Fibroblast of skin of scalp (primary cell): Measurements from ENCODE around the gene CDYL2. TPM values are rescaled to one million over a fixed set of nuclear protein-coding genes. Genes with fewer than 3 reads are reported as not detected.
"Not testable (repeated sequence)": the region's sequence is repeated elsewhere in the genome, so short reads cannot be mapped to it uniquely, and the experiment has no call there.

Source experiments
- DNase-seq: peaks from one replicate; pipeline ENCODE4 v3.0.0-alpha.2; 2013
- polyA plus RNA-seq, 2 experiments: library from polyadenylated mRNA; unstranded; fragments of 120-200 nt; gene quantifications; one replicate each; pipeline ENCODE4 v1.2.1, GENCODE V29; 2013; ENCODE audit not compliant: insufficient read length in 2 of 2

The CDYL2 gene, protein sequence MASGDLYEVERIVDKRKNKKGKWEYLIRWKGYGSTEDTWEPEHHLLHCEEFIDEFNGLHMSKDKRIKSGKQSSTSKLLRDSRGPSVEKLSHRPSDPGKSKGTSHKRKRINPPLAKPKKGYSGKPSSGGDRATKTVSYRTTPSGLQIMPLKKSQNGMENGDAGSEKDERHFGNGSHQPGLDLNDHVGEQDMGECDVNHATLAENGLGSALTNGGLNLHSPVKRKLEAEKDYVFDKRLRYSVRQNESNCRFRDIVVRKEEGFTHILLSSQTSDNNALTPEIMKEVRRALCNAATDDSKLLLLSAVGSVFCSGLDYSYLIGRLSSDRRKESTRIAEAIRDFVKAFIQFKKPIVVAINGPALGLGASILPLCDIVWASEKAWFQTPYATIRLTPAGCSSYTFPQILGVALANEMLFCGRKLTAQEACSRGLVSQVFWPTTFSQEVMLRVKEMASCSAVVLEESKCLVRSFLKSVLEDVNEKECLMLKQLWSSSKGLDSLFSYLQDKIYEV
- 5.3 TPM for polyA plus RNA-seq (2013, experiment 1 of 2; ENCODE audit: insufficient read length)
- 6.1 TPM for polyA plus RNA-seq (2013, experiment 2 of 2; ENCODE audit: insufficient read length)

DNA sequence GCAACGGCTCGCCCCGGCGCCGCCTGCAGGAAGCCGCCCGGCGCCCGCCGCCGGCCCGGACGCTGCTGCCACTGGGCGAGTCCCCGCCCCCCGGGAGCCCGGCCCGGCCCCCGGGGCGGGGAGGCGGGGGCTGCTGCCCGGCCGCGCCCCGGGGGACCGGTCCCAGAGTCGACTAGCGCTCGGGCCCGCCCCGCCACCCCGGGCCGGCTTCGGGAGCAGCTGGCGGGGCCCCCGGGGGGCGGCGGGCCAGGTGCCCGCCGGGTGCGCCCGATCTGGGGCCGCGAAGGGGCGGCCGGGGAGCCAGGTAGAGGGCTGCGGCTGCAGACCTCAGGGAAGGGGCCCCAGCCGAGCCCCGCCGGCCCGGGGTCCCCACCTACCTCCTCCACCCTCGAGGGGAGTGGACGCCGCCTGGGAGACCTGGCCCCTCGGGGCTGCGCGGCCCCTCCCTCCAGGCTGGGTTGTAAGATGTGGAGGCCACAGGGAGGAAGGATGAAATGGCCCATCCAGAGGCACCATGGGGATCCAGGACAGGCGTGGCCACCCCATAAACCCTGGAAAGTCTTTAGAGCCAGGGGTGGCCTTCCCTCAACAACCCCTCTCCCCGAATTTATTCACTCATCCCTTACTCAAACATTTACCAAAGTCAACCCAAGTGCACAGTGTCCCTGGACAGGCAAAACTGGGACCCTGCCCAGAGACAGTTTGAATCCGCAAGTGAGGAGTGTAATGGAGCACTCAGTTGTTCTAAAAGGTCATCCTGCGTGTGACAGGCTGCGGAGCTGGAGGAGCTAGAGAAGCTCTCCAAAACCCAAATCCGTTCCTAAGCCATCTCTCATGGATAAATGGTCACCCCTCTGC lies at the start of gene CDYL2:
Gene CDYL2, minus strand, starts transcription at position 73 of the 858 bp plus-strand sequence. CDS start 425 bp downstream, outside the sequence.
- DNase-seq: peak; percentile 71

DNA sequence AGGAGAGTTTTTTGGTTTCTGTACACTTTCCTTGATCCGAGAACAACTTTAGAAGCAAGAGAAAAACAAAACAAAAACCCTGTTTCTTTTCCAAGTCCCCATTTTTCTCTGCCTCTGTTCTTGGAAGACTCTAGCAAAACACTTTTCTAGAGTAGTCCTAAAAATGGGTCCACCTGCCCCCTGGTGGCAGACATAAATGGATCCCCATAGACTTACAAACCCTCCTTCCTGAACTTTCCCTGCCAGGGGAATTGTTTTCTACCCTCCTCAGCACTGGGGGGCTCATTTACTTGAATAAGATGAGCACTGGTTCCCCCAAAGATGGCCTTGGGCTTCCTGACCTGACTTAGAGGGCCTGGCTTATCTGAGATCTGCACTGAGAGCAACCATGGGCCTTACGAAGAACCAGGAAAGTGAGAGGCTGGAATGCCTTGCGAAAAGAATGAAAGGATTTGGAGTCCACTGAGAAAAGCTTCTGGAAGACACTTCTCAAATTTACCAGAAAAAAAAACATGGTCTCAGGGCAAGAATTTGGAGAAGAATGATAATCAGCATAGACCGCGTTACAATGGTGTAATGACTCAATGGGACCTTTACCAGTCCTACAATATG lies 48.0 kb upstream of the CDYL2 start:
- DNase-seq: peak; percentile 12

DNA sequence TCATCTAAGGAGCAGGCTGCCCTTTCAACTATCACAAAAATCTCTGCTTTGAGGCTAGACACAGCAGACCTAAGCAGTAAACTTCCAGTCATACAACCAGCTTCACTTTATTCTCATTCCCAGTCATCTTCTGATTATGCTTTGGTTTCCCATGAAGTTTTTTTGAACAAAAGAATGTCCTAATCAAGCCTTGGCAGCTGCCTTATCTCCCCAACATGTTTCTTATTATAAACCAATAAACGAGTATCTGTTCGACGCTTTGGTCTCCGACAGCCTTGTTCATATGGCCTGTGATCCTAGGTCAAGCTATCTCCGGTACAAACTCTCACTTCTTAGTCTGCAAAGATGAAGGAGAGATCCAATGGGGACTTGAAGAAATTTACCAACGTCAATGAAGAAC lies 47.4 kb upstream of the CDYL2 start:
- DNase-seq: no peak

DNA sequence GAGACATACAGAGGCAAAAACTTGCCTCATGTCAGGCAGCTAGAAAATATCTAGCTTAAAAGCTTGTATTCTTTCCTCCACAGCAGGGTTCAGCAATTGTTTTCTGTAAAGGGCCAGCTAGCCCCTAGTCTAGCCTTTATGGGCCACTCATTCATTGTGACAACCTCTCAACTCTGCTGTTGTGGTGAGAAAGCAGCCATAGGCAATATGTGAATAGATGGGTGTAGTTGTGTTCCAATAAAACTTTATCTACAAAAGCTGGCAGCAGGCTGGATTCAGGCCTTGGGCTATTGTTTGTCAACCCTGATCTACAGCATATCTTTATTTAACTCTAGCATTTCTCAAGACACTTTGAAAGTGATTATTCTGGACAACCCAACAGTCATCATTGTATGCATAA lies 46.4 kb upstream of the CDYL2 start:
- DNase-seq: no peak

DNA sequence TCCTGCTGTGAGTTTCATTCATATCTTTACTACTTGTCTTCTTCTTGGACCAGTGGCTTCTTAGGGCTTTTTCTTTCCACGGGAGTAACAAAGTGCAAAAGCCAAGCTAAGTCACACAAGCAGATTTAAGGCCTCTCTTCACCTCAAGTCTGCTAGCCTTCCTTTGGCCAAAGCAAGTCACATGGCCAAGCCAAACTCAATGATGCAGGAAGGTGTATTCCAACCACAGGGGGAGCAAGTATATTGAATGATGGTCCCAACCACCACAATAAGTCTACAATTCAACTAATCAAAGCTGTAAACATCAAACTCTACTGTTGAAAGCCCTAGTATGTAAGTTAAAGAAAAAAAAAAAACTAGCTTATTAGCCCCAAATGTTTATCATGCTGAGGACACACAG lies 44.5 kb upstream of the CDYL2 start:
- no peak for DNase-seq

DNA sequence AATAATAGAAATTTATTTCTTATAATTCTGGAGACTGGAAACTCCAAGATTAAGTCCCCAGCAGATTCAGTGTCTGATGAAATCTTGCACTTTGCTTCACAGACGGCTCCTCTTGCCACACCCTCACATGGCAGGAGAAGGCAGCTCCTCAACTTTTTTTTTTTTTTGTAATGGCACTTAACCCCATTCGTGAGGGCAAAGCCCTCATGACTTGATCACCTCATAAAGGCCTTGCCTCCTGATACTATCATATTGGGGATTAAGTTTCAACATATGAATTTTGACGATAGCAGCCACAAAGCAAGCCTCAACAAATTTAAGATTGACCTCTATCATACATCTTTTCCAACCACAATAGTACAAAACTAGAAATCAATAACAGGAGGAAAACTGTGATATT lies 42.3 kb upstream of the CDYL2 start:
- DNase-seq: no peak

DNA sequence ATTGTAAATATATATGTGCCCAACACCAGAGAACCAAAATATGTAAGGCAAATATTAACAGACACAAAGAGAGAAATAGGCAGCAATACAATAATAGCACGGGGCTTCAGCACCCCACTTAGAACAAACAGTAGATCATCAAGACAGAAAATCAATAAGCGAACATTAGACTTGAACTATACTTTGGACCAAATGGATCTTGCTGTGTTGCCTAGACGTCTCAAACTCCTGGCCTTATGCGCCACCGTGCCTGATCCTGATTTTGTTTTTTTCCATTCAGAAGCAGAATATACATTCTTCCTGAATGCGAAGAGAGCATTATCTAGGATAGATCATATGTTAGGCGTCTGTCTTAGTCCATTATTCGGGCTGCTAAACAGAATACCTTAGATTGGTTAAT lies 41.9 kb upstream of the CDYL2 start:
- DNase-seq: no peak

DNA sequence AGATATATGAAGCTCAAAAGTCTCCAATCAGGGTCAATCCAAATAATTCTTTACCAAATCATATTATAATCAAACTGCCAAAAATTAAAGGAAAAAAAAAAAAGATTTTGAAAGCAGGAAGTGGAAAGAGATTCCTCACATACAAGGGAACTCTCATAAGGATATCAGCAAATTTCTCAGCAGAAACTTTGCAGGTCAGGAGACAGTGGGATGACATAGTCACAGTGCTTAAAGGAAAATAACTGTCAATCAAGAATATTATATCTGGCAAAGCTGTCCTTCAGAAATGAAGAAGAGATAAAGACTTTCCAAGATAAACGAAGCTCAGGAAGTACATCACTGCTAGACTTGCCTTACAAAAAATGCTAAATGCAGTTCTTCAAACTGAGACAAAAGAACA lies 40.0 kb upstream of the CDYL2 start:
- DNase-seq: no peak

DNA sequence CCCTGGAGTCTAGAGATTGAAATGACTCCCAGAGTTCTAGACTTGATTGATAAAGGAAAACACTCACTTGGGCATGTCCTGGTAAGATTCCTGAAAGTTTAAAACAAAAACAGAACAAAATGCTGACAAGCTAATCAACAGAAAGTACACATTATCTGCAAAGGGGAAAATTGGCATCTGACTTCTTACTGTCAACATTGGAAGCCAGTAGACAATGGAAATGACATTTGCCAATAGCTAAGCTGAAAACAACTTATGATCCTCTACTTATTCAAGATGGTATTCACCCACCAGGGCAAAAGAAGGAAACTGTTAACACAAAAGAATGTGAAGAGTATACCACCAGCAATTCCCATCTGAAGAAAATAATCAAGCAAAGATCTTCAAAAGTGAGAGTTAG lies 36.8 kb upstream of the CDYL2 start:
- no peak for DNase-seq

DNA sequence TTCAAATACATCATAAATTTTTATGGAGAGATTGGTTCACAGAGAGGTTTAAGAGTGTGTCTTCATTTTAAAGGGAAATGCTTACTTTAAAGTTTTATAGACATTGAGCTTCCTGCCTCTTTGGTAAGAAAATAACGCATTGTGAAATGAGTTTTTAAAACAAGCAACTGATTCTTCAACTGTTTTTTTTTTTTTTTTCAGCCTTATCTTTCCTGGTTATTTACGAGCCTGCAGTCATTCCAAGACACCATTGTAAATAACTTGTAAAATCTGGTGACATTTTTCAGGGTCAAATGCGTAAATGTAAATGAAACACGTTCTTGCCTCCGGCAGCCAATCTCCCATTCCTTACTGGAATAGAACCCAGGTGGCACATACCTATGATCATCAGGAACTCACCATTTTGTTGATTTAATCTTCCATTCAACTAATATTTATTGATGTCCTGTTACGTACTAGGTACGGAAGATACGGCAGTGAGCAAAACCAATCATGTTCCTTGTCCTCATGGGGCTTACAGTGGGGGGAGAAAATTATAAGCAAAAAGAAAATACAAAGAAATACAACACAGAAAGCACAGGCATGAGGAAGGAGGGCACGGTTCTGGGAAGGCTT lies 33.2 kb upstream of the CDYL2 start:
- no peak for DNase-seq

DNA sequence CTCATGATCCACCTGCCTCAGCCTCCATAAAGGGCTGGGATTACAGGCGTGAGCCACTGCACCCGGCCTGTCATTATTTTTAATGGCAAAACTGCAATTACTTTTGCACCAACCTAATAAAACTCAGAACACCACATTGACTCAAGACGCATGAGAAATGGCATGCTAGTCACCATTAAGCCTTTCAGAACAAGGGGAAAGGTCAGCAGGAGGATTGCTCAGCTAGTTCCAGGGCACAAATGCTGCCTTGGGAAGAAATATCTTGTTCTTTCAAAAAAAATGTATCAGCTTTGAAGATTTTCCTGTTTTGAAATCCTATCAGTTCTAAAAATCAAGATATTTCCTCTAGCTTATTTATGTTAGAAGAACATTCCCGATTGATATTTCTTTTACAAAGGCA lies 32.4 kb upstream of the CDYL2 start:
- no peak for DNase-seq

DNA sequence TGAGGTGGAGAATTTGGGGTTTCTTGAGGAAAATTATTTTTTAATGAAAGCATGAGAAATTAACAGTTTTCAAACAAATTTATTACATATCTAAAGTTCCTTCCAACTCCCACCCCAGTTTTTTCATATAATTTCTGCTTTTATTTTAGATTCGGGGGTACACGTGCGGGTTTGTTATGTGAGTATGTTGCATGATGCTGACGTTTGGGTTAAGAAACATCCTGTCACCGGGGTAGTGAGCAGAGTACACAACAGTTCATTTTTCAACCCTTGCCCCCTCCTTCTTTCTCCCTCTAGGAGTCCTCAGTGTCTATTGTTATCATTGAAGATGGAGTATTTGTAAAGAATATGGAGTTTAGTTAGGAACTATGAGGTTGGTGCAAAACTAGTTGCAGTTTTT lies 31.8 kb upstream of the CDYL2 start:
- DNase-seq: no peak

DNA sequence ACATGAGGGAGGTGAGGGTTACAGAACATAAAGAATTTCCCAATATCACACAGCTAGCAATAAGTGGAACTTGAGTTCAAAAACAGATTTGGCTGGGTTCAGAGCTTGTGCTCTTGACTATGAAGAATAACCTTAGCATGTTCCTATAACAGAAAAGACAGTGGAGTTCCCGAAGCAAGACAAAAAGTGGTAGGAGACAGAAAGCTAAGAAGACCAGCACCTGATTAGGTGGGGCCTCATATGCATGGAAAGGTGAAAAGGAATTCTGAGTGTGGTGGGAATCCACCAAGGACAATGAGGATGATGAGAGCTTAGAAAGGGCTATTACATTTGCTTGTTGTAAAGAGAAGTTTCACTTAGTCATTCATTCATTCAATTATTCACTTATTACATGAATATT lies 26.6 kb upstream of the CDYL2 start:
- DNase-seq: no peak

DNA sequence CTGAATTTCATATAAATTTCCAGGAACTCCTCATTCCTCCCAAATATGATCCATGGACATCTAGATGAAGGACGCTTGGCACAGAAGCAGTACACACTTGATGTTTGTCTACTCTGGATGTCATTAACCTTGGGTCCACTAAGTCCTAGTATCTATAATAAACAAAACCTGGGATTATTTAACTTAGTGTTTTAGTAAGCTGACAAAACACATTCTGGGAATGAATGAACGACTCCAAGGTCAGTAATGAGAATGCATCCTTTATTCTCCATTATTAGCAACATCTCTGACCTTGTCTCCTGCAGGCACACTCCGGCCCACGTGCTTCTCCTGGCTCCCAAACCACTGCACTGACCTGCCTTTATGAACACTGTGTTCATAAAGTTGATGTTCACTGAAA lies 24.1 kb upstream of the CDYL2 start:
- DNase-seq: no peak

DNA sequence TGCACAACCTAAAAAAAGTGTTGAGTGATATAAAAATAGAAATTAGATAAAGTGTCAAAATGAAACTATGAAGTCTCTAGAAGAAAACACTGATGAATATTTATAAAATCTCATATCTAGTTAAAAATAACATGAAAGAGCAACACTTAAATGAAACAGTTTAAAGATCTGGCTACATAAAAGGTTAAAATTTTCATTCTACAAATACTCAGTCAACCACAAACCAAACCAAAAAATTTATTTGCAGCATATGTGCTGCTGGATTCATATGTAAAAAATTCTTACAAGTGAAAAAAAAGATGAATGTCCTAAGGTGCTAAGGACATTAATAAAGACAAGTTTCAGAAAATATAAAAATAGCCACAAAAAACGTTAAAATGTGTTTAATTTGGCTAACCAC lies 22.6 kb upstream of the CDYL2 start:
- no peak for DNase-seq

DNA sequence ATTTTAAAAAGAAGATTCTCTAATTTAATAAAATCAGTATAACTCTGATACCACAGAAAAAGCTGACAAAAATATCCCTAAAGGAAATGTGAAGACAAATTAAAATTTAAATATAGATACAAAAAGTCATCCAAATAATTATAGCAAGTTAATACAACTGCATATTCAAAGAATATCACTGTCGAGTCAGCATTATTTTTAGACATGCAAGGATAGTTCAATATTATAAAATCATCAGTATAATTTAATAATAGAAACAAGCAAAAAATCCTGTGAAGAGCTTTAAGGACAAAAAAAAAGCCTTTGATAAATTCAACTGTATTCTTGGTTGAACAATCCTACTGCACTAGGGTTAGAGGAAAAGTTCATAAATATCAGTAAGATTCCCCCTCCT lies 21.0 kb upstream of the CDYL2 start:
- DNase-seq: no peak

DNA sequence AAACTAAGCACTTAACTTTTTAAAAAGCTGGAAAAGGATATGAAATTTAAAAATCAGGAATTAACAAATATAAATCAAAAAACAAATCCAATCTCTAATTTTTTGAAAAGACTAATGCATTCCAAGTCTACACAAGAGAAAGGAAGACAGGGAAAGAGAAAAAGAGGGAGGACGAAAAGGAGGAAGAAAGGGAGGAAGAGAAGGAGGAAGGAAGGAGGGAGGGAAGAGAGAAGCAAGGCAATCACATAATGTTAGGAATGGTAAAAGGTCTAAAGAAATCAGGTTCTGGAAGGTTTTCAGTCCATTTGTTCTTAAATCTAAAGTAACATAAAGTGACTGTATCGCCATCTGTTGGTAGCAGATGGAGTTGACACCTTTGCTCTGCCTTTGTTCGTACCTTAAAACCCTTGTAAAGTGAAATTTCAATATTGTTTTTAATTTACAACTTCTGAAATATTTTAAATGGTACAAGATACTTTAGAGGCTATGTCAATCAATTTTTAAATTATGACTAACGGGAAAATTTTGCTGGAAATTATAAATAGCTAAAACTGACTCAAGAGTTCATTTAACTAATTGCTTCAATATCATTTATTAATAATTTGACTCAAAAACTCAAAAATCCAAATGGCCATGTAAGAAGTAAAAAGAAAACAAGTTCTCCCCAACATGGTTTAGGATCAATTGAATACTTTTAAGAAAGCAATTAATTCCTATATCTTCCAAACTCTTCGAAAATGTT lies 20.4 kb upstream of the CDYL2 start:
- DNase-seq: peak; percentile 58

DNA sequence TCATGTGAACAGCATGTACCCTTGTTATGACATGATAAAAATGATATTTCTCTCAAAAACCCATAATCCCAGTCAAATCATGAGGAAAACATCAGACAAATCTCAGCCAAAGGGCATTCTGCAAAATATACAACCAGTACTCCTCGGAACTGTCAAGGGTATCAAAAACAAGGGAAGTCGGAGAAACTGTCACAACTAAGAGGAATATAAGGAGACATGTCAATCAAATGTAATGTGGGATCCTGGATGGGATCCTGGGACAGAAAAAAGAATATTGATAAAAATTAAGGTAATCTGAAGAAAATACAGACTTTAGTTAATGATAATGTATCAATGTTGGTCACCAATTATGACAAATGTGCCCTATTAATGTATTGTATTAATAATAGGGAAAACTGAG lies 15.6 kb upstream of the CDYL2 start:
- no peak for DNase-seq

DNA sequence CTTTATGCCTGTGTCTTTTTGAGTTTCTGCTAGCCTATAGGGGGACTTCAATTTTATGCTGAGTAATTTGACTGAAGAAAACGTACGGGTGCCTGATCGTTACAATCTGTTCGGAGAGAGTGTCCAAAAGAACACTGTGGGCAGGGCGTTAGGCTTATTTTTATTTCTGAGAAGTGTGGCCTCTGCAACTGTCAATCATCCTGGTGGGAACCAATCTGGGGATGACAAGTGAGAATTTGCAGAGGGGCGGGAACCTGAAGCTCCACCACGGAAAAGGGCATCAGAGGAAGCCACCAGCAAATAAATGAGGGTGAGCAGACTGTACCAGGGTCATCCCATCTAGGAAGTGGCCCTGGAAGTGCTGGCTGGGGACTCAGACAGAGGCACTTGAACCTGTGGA lies 12.0 kb upstream of the CDYL2 start:
- no peak for DNase-seq

DNA sequence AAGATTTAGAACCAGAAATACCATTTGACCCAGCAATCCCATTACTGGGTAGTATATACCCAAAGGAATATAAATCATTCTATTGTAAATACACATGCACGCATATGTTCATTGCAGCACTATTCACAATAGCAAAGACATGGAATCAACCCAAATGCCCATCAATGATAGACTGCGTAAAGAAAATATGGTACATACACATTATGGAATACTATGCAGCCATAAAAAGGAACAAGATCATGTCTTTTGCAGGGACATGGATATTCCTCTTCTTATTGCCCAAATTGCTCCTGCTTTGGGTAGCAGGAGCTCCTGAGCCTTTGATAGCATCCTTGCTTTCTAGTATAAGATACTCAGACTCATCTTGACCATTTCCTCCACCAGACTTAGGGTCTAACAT lies 10.9 kb upstream of the CDYL2 start:
- not testable (repeated sequence) for DNase-seq

DNA sequence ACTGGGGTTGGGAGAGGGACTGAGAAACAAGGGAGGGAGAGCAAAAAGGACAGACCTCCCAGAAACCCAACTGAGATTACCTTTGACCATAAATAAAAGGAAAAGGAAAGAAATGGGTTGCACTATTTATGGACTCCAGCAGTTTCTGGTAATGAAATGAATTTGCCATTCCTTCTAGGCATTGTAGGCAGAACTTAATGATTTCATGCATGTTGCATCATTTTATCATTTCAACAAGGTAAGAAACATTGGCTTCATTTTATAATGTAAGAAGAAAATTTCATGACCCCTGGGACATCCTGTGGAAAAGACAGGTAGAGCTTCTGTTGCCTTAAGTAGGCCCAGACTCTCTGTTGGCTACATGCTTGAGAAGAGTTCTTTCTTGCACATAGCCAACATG lies 8.2 kb upstream of the CDYL2 start:
- DNase-seq: no peak

DNA sequence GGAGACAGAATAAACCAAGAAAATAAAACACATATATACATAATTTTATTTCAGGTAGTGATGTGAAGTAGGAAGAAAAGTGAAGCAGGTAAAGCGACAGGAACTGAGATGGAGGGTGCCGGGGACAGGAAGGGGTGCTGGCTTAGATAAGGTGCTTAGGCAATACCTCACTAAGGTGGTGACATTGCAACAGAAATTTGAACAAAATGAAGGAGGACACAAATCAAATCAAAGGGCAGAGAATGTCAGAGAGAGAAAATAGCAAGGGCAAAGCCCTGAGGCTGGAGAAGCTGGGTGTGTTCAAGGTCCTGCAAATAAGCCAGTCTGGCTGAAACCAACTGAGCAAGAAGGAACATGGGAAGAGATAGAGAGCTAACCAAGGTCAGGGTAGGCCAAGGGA lies 5.0 kb upstream of the CDYL2 start:
- DNase-seq: no peak
